K562 (cell line): ENCODE data around the gene NABP2.

Source experiments
- CBFA2T2 ChIP-seq: fragments of 450-650 bp; conservative IDR thresholded peaks from 2 replicates; pipeline ENCODE4 v1.6.1; 2017; ENCODE audit warnings: mild to moderate bottlenecking
- ETV5 ChIP-seq: sonication (generic); formaldehyde crosslinking; IDR thresholded peaks from 2 replicates; pipeline ENCODE4 v1.4.0; 2020; ENCODE audit warnings: low read depth, mild to moderate bottlenecking, missing genetic modification reagents
- GABPA ChIP-seq: fragments of 200-800 bp; sonication (Bioruptor generic); conservative IDR thresholded peaks from 2 replicates; pipeline ENCODE4 v1.6.1; 2016; ENCODE audit warnings: low read depth, missing genetic modification characterization, missing compliant biosample characterization
- MGA ChIP-seq: fragments of 450-650 bp; IDR thresholded peaks from 2 replicates; pipeline ENCODE4 v1.6.1; 2016; ENCODE audit warnings: mild to moderate bottlenecking, moderate library complexity
- SAP30 ChIP-seq: fragments of 200-600 bp; sonication (generic); IDR thresholded peaks from 2 replicates; pipeline ENCODE4 v1.6.1; 2012; ENCODE audit warnings: borderline replicate concordance, low read depth, mild to moderate bottlenecking, moderate library complexity, low read length, control low read depth, inconsistent platforms; ENCODE audit not compliant: insufficient read depth, poor library complexity, severe bottlenecking
- SPI1 ChIP-seq: IDR thresholded peaks from 2 replicates; pipeline ENCODE4 v1.6.1; 2011; ENCODE audit warnings: low read depth, low read length, control low read depth, borderline replicate concordance
- ZNF263 ChIP-seq: sonication (generic); formaldehyde crosslinking; IDR thresholded peaks from 2 replicates; pipeline ENCODE4 v1.8.0; 2022; ENCODE audit warnings: mild to moderate bottlenecking, missing genetic modification reagents, borderline replicate concordance
- ZNF561 ChIP-seq: fragments of 450-650 bp; formaldehyde crosslinking; conservative IDR thresholded peaks from 2 replicates; pipeline ENCODE4 v1.4.0; 2020; ENCODE audit warnings: mild to moderate bottlenecking, moderate library complexity

DNA sequence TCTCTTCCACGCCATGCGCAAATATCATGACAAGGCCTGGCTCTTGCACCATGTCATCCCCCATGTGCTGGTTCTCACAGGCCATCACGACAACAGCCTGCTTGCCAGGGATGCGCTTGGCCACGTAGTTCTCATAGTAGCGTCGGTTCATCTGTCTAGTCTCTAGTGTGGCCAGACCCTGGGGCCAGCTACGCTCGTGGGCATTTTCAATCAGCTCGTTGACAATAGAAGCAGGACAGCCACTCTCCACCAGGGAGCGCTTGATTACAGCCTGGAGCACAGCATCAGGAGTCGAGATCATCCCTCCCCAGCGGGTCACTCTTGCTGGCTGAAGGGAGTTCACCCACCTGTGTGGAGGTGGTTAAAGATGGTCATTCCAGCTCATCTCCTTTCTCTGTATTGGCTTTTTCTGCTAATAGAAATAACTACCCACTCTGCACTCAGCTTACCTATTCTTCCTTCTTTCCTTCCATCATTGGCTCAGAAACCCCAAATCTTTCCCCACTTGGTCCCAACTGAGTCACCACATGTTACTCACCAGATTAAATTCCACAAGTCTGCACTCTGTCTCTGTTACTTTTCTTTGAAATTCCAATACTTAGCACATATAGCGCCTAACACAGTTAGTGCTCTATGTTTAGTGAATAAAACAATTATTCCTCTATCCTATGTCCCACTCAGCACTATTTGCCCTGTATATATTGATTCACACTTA, 17.5 kb upstream of the NABP2 start:
- TF ChIP-seq MGA (no peak), GABPA (tag) (no peak), ZNF263 (CRISPR knock-in tag) (peak; percentile 91), ETV5 (CRISPR knock-in tag) (no peak), SPI1 (no peak), SAP30 (no peak), ZNF561 (no peak), CBFA2T2 (no peak)
